Stimulated activated CD8-positive, alpha-beta memory T cell treated with anti-CD3 and anti-CD28 coated beads, Interleukin-7, amount 100 ng/mL, for 1 hour (primary cell): Measurements from ENCODE around the gene SRA1.

Source experiments
- DNase-seq, 2 donors: peaks; one replicate each; pipeline ENCODE4 v3.0.0-alpha.2; 2020; ENCODE audit warnings: low read depth in 2 of 2

SRA1 gene

GRCh38 chr5:140570488-140570887 lies 13.2 kb upstream of the SRA1 start:
- no peak for DNase-seq

DNA sequence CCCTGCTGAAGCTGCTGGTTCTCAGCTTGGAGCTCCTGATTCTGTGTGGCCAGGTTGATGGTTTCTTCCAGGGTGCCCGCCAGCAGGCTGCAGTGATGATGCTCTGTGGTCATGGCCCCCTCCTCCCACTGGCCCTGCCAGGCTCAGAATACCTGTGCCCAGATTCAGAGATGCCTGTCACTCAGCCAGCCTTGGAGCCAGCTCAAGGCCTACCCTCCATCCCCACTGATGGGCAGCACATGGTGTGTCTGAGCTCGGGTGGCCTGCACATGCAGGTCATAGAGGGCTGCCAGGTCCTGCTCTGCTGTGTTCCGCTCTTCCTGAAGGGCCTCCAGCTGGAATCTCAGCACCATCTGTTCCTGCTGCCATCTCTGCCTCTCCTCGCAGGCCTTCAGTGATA lies 12.8 kb upstream of the SRA1 start:
- no peak for DNase-seq

- no peak for DNase-seq
Observed at GRCh38 chr5:140569197-140569596, 11.9 kb upstream of the SRA1 start.

- DNase-seq, result no peak
Observed at GRCh38 chr5:140568443-140569063, 11.3 kb upstream of the SRA1 start.

DNA sequence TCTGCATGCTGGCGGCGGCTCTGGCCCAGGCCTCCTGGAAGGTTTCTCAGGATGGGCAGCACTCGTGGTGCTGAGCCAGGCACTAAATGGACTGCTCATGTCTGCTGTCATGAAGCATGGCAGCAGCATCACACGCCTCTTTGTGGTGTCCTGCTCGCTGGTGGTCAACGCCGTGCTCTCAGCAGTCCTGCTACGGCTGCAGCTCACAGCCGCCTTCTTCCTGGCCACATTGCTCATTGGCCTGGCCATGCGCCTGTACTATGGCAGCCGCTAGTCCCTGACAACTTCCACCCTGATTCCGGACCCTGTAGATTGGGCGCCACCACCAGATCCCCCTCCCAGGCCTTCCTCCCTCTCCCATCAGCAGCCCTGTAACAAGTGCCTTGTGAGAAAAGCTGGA lies 10.6 kb upstream of the SRA1 start:
- no peak for DNase-seq

DNA sequence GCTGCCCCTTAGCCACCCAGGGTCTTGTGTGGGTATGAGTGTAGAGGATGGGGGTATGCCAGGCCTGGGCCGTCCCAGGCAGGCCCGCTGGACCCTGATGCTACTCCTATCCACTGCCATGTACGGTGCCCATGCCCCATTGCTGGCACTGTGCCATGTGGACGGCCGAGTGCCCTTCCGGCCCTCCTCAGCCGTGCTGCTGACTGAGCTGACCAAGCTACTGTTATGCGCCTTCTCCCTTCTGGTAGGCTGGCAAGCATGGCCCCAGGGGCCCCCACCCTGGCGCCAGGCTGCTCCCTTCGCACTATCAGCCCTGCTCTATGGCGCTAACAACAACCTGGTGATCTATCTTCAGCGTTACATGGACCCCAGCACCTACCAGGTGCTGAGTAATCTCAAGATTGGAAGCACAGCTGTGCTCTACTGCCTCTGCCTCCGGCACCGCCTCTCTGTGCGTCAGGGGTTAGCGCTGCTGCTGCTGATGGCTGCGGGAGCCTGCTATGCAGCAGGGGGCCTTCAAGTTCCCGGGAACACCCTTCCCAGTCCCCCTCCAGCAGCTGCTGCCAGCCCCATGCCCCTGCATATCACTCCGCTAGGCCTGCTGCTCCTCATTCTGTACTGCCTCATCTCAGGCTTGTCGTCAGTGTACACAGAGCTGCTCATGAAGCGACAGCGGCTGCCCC lies 10.0 kb upstream of the SRA1 start:
- DNase-seq, result no peak

- no peak for DNase-seq
Observed at GRCh38 chr5:140566665-140567064, 9.4 kb upstream of the SRA1 start.

GRCh38 chr5:140565780-140566095 lies 8.5 kb upstream of the SRA1 start:
- no peak for DNase-seq

DNA sequence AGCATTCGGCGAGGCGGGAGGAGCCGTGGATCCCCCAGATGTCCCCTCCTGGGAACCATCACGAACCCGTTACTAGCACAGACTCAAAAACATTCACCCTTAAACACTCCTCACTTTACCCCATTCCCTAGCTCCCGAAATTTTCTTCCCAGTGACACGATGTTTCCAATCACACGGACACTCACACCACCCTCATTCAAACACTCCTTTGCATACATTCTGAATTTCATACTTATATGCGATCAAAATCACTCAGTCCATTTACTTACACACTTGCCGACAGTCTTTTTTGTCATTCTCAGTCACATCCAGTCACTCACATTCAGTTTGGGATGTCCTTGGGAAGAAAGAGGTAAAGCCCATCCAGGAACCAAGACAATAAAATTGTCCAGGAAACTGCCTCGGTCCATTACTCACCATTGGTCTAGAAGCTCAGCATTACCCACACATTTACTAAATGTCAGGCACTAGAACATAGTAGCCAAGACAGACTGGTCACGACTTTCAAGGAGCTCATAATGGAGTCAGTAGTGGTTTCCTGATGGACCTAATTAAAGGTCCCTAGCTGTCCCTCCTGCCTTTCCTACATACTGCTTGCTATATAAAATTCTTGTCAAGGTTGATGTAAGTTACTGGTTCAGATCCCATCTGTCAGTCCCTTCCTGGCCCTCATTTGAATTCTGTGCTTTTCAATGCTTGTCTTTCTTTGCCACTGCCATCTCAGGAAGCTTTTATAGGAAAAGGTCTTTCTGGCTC lies 7.9 kb upstream of the SRA1 start:
- no peak for DNase-seq

- peak; percentile 90 for DNase-seq
Observed at GRCh38 chr5:140564196-140565023, 7.1 kb upstream of the SRA1 start, which contains the start of the genes APBB3 and SLC35A4. TSS of gene APBB3 (minus strand) at chr5:140564598. CDS start at chr5:140564245, 353 bp downstream. TSS of gene SLC35A4 (plus strand) at chr5:140564828. CDS start at chr5:140567170, 2,342 bp downstream.

GRCh38 chr5:140563596-140563995 lies 6.3 kb upstream of the SRA1 start:
- DNase-seq, result no peak

- no peak for DNase-seq
Observed at GRCh38 chr5:140561753-140562523, 4.7 kb upstream of the SRA1 start.

DNA sequence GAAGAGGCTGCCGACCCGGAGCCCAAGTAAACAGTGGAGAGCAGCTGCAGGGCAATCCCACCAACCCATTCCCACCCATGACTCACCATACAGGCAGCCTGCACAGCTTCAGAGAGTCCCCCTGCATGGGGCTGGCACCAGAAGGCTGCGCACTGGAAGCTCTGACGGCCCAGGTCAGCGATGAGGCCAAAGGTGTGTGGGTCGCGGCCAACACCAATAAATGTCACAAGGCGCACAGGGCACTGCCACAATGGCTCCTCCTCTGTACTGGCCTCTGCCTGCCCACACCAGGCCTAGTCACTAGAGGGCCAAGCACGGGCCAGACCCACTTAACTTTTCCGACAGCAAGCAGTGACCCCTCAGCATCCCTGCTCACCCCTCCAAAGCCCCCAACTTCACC lies 3.0 kb upstream of the SRA1 start:
- DNase-seq, result no peak

- no peak for DNase-seq
Observed at GRCh38 chr5:140558542-140558941, 1.3 kb upstream of the SRA1 start.

DNA sequence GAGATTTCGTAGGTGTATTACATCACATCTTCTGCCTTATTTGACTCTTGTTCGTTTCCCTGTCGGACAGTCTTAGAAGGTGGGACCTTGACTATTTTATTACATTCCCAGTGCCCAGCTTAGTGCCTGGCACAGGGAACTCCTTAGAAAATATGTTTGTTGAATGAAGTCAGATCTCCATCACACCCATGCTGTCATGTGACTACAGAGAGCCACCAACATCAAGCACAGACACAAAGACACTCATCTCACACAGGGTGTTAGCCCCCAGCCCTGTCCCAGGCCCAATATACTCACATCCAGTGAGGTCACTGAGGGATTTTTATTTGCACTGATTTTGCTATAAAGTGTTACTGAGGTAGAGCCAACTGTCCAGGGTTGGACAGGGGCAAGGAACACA lies 692 bp upstream of the SRA1 start:
- no peak for DNase-seq

DNA sequence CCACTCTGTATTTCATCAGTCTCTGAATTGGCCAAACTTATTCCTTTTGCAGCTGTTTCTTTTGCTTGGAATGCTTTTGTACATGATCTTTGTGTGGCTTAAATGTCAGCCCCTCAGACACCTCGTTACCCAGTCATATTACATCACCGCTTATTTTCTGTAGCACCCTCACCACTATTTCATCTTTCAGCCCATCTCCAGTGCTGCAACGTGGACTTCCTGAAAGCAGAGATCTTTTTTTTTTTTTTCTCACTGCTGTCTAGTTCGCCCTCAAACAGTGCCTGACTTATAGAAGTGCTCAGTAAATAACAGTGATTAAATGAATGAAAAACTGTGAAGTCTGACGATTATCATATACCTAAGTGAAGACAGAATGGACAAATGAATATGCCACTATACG lies 835 bp downstream of the SRA1 start:
- no peak for DNase-seq

- no peak for DNase-seq
Observed at GRCh38 chr5:140555747-140556312, 1.4 kb downstream of the SRA1 start.

GRCh38 chr5:140554454-140554853 lies 2.8 kb downstream of the SRA1 start:
- DNase-seq, result no peak

DNA sequence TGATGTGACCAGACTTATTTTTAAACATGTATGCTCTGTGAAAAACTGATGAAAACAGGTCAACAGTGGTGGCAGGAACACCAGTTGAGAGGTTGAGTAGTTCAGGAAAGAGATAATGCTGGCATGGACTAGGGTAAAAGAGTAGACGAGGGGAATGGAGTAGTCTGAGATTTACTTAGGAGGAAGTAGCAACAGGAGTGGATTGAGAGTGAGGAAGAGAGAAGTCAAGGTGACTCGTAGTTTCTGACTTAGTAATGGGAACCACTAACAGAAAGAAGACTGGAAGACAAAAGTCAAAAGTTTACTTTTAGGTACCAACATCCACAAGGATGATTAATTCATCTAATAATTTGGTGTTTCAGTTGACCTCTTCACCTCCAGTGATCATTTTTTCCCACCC lies 3.6 kb downstream of the SRA1 start:
- no peak for DNase-seq

DNA sequence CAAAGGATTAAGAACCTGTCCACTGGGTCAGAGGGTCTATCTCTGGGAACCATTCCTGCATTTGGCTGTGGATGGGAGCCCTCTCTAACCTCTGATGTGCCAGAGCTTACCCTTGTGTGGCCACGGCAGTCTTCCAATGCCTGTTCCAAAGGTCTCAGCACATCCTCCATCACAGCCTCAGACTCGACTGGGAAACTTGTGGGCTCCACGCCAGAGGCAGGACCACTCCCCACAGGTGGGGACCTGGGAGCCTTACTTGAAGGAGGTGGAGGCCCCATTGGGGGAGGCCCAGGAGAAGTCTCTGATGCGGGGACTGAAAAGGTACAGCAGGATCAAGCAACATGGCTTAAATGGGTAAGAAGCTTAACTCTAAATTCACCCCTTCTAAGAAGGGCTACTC lies 5.4 kb downstream of the SRA1 start:
- DNase-seq, result no peak
